ENCODE data around the gene MINDY4.

Gene MINDY4

GRCh38 chr7:30799976-30800661 is 28.9 kb downstream of the MINDY4 start:
- H3K4me3 ChIP-seq (ENCODE audit: low read depth in 1 of 2, low read length in 1 of 2): no peak overlapping the region
- no peaks in the 10 kb centered on the region for H3K4me1 ChIP-seq (ENCODE audit: control insufficient read depth in 1 of 2, insufficient read depth in 1 of 2, low read depth in 1 of 2, low read length in 1 of 2)
- no peak overlapping the region for H3K27ac ChIP-seq
- no peaks in the 10 kb centered on the region for H3K27me3 ChIP-seq
- no peak for TF ChIP-seq CTCF (IDR thresholded peaks at IDR 0.05)
- no peaks in the 10 kb centered on the region for H3K36me3 ChIP-seq
- H3K9me3 ChIP-seq: no peaks in the 10 kb centered on the region

DNA sequence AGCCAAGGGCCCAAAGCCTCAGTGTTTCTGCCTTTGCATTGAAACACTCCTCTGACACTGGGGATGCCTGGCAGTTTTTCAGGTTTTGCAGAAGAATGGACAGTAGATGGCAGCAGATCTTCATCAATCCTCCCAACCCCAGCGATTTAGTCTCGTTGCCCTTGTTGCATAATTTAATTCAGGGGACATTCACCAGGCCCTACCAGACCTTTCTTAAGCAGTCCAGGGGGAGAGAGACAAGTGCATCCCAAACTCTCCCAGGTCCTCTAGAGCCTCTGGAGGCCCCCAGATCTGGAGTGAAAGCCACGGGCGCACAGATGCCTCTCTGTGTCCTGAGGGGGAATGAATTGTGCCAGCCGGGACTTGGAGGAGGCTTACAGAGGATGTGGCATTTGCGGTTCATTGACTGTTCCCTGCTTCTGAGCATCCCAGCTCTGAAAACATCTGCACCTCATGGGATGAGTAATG is 29.6 kb downstream of the MINDY4 start:
- H3K4me1 ChIP-seq (ENCODE audit: control insufficient read depth in 1 of 2, insufficient read depth in 1 of 2, low read depth in 1 of 2, low read length in 1 of 2): no peaks in the 10 kb centered on the region
- H3K9me3 ChIP-seq: no peaks in the 10 kb centered on the region
- H3K27ac ChIP-seq: no peak overlapping the region
- H3K36me3 ChIP-seq: no peaks in the 10 kb centered on the region
- TF ChIP-seq CTCF (IDR thresholded peaks at IDR 0.05): no peak
- H3K4me3 ChIP-seq (ENCODE audit: low read depth in 1 of 2, low read length in 1 of 2): no peak overlapping the region
- H3K27me3 ChIP-seq: no peaks in the 10 kb centered on the region

DNA sequence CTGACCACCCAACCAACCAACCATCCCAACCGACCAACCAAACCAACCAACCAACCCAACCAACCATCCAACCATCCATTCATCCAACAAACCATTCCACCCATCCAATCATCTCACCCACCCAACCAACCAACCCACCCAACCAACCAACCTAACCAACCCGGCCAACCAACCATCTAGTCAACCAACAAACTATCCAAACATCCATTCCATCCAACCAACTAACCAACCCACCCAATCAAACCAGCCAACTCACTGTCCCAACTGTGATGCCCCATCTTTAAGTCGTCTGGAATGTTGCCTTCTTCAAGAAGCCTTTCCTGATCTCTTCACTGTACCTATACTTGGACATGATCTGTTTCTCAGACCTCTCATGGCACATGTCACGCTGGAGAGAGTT is 31.6 kb downstream of the MINDY4 start:
- Histone ChIP-seq H3K36me3 (no peaks in the 10 kb centered on the region), H3K4me3 (ENCODE audit: low read depth in 1 of 2, low read length in 1 of 2) (no peak overlapping the region), H3K27me3 (no peaks in the 10 kb centered on the region), H3K9me3 (no peaks in the 10 kb centered on the region), H3K27ac (no peak overlapping the region), H3K4me1 (ENCODE audit: control insufficient read depth in 1 of 2, insufficient read depth in 1 of 2, low read depth in 1 of 2, low read length in 1 of 2) (no peaks in the 10 kb centered on the region)
- TF ChIP-seq CTCF (IDR thresholded peaks at IDR 0.05): no peak

- no peaks in the 10 kb centered on the region for H3K4me1 ChIP-seq (ENCODE audit: control insufficient read depth in 1 of 2, insufficient read depth in 1 of 2, low read depth in 1 of 2, low read length in 1 of 2)
- H3K27ac ChIP-seq: no peak overlapping the region
- no peak for TF ChIP-seq CTCF (IDR thresholded peaks at IDR 0.05)
These were observed 33.0 kb downstream of the MINDY4 start for GRCh38 chr7:30804078-30804661.

DNA sequence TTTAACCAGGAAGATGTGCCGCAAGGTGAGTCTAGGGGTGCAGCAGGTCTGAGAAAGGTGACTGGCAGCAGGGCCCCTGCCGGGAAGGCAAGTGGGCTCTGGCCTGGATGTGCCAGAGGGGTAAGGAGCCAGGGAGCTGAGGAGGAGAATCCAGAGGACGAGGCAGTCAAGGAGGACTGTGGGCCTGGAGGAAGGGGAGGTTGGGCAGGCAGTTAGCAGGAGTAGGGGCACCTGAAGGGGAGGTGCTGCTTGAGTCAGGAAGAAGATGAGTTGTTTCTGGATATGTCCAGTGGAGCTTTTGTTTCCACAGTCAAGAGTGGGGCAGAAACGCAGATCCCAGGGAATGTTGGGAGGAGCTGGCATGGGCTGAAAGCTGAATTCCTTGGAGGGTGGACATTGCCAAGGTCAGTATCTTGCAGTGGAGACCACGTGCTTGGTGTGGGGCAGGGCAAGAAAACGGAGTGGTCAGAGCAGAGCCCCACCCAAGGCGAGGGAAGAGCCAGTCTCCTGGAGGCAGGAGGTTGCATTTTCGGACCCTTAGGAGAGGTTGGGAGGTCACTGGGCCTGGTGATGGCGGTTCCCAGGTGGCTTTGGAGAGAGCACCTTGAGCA is 34.0 kb downstream of the MINDY4 start:
- TF ChIP-seq CTCF (IDR thresholded peaks at IDR 0.05): no peak
- Histone ChIP-seq H3K9me3 (no peaks in the 10 kb centered on the region), H3K27me3 (no peaks in the 10 kb centered on the region), H3K27ac (no peak overlapping the region), H3K36me3 (no peaks in the 10 kb centered on the region), H3K4me1 (ENCODE audit: control insufficient read depth in 1 of 2, insufficient read depth in 1 of 2, low read depth in 1 of 2, low read length in 1 of 2) (no peaks in the 10 kb centered on the region), H3K4me3 (ENCODE audit: low read depth in 1 of 2, low read length in 1 of 2) (no peak overlapping the region)

More at GRCh38 chr7:30804078-30804661, 33.0 kb downstream of the MINDY4 start:
- Histone ChIP-seq H3K36me3 (no peaks in the 10 kb centered on the region), H3K27me3 (no peaks in the 10 kb centered on the region), H3K9me3 (no peaks in the 10 kb centered on the region), H3K4me3 (ENCODE audit: low read depth in 1 of 2, low read length in 1 of 2) (no peak overlapping the region)

Data from neutrophil (primary cell).